Mucosa of rectum (tissue), 2 donors: ENCODE results near the gene EPHB3.

Source experiments
- H3K27ac ChIP-seq, 2 donors: one replicate each; pipeline ENCODE4 v1.7.0; 2013; ENCODE audit warnings: inconsistent platforms in 2 of 2, low read depth in 2 of 2, low read length in 2 of 2
- H3K27me3 ChIP-seq, 2 donors: one replicate each; pipeline ENCODE4 v1.7.0; 2013; ENCODE audit warnings: low read length in 2 of 2; ENCODE audit not compliant: control insufficient read depth in 2 of 2, insufficient read depth in 2 of 2
- H3K36me3 ChIP-seq, 2 donors: one replicate each; pipeline ENCODE4 v1.7.0; 2013; ENCODE audit warnings: low read length in 2 of 2; ENCODE audit not compliant: control insufficient read depth in 2 of 2, insufficient read depth in 2 of 2
- H3K4me1 ChIP-seq, 2 donors: one replicate each; pipeline ENCODE4 v1.7.0; 2013; ENCODE audit warnings: low read length in 2 of 2, mild to moderate bottlenecking in 1 of 2; ENCODE audit not compliant: control insufficient read depth in 2 of 2, insufficient read depth in 2 of 2
- H3K4me3 ChIP-seq, 2 donors: one replicate each; pipeline ENCODE4 v1.7.0; 2013; ENCODE audit warnings: low read length in 2 of 2
- H3K9ac ChIP-seq, 2 donors: one replicate each; pipeline ENCODE4 v1.7.0; 2013; ENCODE audit warnings: low read length in 2 of 2, low read depth in 1 of 2, mild to moderate bottlenecking in 1 of 2
- H3K9me3 ChIP-seq, 2 donors: one replicate each; pipeline ENCODE4 v1.7.0; 2013; ENCODE audit warnings: low read length in 2 of 2; ENCODE audit not compliant: control insufficient read depth in 2 of 2
- donor health status: healthy.
- donor health status: Normal muscosa, but diverticular disease.

The EPHB3 gene

DNA sequence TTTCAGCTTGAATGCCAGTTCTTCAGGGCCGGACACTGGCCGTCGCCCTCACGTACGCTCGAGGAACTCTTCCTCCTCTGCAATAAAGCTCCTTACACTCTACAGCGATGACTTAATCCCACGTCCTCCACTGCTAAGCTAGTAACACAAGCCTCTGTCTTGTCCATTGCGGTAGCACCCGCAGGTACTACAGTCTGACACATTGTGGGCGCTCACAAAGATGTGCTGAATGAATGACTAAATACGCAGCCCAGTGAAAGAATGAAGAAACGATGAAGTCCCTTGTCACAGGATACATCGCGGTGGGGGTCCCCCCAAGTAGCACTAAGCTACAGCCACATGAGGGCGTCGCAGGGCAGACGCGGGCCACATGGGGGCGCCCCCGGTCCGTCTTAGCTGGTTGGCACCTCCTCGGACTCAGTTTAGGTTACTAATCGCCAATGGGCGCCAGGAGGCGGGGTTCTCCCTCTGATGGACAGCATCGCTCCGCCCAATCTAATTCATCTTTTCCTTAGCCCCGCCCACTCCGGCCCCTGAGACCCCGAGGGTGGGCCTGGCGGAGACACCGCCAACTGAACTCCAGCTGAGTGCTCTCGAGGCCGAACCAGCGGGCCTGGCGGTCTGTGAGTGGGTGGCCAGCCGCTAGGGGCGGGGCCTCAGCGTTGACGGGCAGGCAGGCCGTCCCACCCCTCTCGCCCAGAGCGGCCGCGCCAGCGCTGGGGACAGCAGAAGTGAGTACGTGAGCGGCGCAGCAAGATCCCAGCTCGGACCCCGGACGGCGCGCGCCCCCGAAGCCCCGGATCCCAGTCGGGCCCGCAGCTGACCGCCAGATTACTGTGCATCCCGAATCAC, at the start of gene EPHB3:
EPHB3 (plus strand) TSS at position 725 of the 852 bp plus-strand sequence. CDS start 451 bp downstream, outside the sequence.
- Histone ChIP-seq H3K27me3 (peaks cover 0 to 6% of the 10 kb centered on the region in 2 donors), H3K36me3 (no peaks in the 10 kb centered on the region), H3K9ac (peak within 1 kb of the TSS; percentile 48 to 68), H3K4me3 (peak within 1 kb of the TSS; percentile 70 to 75), H3K9me3 (no peaks in the 10 kb centered on the region), H3K4me1 (peaks cover 54 to 56% of the 10 kb centered on the region in 2 donors), H3K27ac (peak within 1 kb of the TSS; percentile 35 to 38)

DNA sequence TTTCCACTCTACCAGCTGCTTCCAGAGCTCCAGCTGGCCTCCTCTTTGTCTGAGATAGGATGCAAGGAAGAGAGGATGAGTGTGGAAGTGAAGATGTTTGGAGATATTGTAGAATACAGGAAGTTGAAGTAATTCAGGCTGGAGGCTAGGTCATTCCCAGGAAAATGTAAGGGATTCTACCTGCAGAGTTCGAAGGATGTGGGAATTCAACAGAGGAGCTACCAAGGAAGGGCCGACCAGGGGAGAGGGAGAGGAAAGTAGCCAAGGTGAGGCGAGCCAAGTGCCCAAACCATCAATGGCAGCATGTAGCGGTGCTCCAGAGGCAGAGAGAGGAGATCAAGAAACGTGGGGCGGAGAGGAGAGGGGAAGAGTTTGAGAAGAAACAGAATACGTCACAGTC, 49.0 kb upstream of the EPHB3 start:
- no peak overlapping the region for H3K27ac ChIP-seq
- H3K27me3 ChIP-seq, result peaks cover 24 to 25% of the 10 kb centered on the region in 2 donors
- H3K9ac ChIP-seq, result no peak overlapping the region
- no peaks in the 10 kb centered on the region for H3K9me3 ChIP-seq
- peaks cover 0 to 2% of the 10 kb centered on the region in 2 donors for H3K4me1 ChIP-seq
- H3K36me3 ChIP-seq, result no peaks in the 10 kb centered on the region
- no peak overlapping the region for H3K4me3 ChIP-seq

GRCh38 chr3:184513276-184514170, 48.1 kb upstream of the EPHB3 start:
- Histone ChIP-seq H3K27me3 (peaks cover 22 to 23% of the 10 kb centered on the region in 2 donors), H3K4me3 (peak overlapping the region; percentile 47 to 50), H3K9me3 (no peaks in the 10 kb centered on the region), H3K9ac (peak overlapping the region in 1 of 2 donors; percentile 41), H3K27ac (peak overlapping the region in 1 of 2 donors; percentile 6), H3K36me3 (no peaks in the 10 kb centered on the region), H3K4me1 (peaks cover 0 to 2% of the 10 kb centered on the region in 2 donors)

- Histone ChIP-seq H3K36me3 (no peaks in the 10 kb centered on the region), H3K4me3 (peak overlapping the region in 1 of 2 donors; percentile 50), H3K9me3 (no peaks in the 10 kb centered on the region), H3K27ac (peak overlapping the region in 1 of 2 donors; percentile 6), H3K27me3 (peaks cover 22% of the 10 kb centered on the region in 2 donors), H3K4me1 (peaks cover 0 to 2% of the 10 kb centered on the region in 2 donors), H3K9ac (no peak overlapping the region)
Observed at GRCh38 chr3:184514171-184514490, 47.5 kb upstream of the EPHB3 start.

DNA sequence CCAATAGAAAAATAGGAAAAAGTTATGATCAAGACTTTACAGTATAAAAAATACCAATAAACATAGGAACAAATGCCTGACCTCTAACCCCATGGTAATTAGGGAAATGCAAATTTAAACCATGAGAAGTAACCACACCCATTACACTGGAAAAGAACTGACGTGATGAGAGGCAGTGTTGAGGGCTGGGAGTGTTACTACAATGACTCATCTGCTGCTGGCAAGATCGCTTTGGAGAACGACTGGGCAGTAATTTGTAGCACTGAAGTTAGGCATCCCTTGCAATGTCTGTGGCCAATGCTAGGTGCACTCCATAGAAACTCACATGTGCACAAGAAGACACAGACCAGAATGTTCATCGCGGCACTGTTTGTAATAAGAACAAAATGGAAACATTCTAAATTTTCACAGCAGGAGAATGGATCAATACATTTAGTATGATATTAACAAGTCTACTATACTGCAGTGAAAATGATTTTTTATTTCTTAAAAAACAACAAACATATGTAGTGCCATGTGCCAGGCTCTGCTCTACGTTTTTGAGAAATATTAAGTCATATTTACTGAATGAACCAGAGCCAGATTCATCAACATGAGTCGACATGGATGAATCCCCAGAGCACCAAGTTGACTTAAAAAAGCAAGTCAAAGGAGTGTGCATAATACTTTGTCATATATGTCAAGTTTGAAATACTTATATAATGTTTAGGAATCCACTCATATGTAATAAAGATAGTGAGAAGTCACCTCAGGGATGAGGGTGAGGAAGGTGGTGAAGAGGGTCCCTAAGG, 37.6 kb upstream of the EPHB3 start:
- H3K27ac ChIP-seq, result no peak overlapping the region
- peaks cover 17 to 18% of the 10 kb centered on the region in 2 donors for H3K27me3 ChIP-seq
- no peaks in the 10 kb centered on the region for H3K36me3 ChIP-seq
- H3K4me3 ChIP-seq, result no peak overlapping the region
- no peak overlapping the region for H3K9ac ChIP-seq
- no peaks in the 10 kb centered on the region for H3K9me3 ChIP-seq
- peaks cover 0 to 12% of the 10 kb centered on the region in 2 donors for H3K4me1 ChIP-seq

GRCh38 chr3:184524981-184525336, 36.6 kb upstream of the EPHB3 start:
- Histone ChIP-seq H3K27me3 (peaks cover 17 to 18% of the 10 kb centered on the region in 2 donors), H3K4me3 (peak overlapping the region; percentile 54 to 64), H3K9ac (peak overlapping the region in 1 of 2 donors; percentile 65), H3K9me3 (no peaks in the 10 kb centered on the region), H3K27ac (peak overlapping the region; percentile 21 to 23), H3K4me1 (peaks cover 0 to 12% of the 10 kb centered on the region in 2 donors), H3K36me3 (no peaks in the 10 kb centered on the region)

DNA sequence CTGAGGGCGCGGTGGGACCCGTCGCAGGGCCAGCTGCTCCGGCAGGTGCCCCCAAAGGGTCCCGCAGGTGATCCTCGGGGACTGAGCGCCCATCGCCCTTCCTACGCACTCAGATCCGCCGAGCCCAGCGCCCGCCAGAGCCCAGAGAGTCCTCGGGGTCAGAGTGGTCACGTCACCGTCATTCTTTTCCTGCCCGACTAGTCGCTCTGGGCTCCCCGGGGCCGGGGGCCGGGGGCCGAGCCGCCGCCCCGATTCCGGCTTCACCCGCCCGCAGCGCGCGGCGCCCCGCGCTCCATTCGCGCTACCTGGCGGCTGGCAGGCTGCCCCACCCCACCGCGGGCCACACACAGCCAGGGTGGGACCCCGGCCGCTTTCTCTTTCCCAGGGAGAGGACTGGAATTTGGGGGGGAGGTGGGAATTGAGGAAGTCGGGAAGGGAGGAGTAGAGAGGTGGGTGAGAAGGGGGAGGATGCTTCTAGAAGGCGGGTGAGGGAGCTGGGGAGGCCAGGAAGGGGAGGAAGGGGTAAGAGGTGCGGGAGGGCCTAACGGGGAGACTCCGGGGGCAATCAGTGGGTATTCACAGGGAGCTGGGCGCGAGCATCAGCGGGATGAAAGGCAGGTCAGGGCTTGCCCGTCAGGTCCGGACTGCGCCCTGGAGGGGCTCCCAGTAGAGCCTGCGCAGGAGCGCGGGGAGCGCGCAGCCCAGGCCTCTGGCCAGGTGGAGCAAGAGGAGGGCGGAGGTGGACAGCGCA, 36.1 kb upstream of the EPHB3 start:
- peaks cover 17 to 18% of the 10 kb centered on the region in 2 donors for H3K27me3 ChIP-seq
- peak overlapping the region in 1 of 2 donors; percentile 65 for H3K9ac ChIP-seq
- H3K4me3 ChIP-seq, result peak overlapping the region; percentile 54 to 64
- no peaks in the 10 kb centered on the region for H3K36me3 ChIP-seq
- H3K27ac ChIP-seq, result peak overlapping the region; percentile 21 to 23
- H3K4me1 ChIP-seq, result peaks cover 0 to 12% of the 10 kb centered on the region in 2 donors
- no peaks in the 10 kb centered on the region for H3K9me3 ChIP-seq

DNA sequence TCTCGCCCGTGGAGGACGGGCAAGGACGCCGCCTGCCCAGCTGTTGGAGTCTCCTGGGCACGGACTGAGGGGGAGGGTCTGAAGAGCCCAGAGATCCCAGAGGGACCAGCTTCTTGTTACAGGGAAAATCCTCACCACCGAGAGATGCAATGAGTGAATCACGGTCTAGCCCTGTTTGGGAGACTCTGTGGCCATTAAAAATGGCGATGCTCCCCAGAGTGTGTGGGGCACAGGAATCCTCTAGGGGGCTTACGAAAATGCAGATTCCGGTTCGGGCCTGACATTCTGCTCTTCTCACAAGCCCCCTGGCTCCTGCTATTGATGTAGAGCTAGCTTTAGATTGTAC, 35.5 kb upstream of the EPHB3 start:
- no peak overlapping the region for H3K9ac ChIP-seq
- peaks cover 0 to 12% of the 10 kb centered on the region in 2 donors for H3K4me1 ChIP-seq
- H3K36me3 ChIP-seq, result no peaks in the 10 kb centered on the region
- no peaks in the 10 kb centered on the region for H3K9me3 ChIP-seq
- H3K4me3 ChIP-seq, result peak overlapping the region; percentile 20 to 54
- no peak overlapping the region for H3K27ac ChIP-seq
- peaks cover 17 to 18% of the 10 kb centered on the region in 2 donors for H3K27me3 ChIP-seq

DNA sequence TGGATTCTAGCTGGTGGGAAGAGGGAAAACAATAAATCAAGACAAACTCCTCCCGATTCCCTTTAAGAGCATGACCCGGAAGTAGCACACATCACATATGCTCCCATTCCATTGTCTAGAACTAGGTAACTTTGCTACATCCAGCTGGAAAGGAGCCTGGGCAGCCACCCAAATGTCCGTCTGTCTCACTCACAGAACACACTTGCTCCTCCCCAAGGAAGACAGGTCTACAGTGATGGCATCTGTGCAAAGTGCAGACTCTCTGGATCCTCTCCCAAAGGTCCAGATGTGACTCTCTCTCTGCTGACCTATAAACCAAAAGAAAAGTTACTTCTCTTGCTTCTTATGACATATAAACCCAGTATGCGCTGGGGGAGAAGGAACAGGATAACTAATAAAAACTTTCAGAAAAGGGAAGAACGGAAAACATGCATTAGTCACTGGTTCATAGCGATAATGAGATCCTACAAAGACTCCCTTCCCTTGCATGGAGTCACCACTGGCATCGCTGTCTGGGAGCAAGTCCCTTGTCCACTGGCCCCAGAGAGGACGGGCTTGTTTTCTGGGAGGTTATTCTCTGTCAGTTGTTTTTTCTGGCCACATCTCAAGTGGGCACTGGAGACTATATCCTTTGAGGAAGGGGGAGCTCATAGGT, 29.8 kb upstream of the EPHB3 start:
- H3K36me3 ChIP-seq, result no peaks in the 10 kb centered on the region
- H3K9me3 ChIP-seq, result no peaks in the 10 kb centered on the region
- no peak overlapping the region for H3K9ac ChIP-seq
- H3K4me1 ChIP-seq, result no peaks in the 10 kb centered on the region
- no peak overlapping the region for H3K27ac ChIP-seq
- H3K4me3 ChIP-seq, result no peak overlapping the region
- H3K27me3 ChIP-seq, result peaks cover 0 to 2% of the 10 kb centered on the region in 2 donors
